Endothelial cell of umbilical vein (primary cell): ENCODE data around the gene UBE3A. TPM values are rescaled to one million over a fixed set of nuclear protein-coding genes. Genes with fewer than 3 reads are reported as not detected.
A peak's percentile ranks its signal among the peaks of the same experiment; 100 is the strongest.

ENCODE experiments used
- BruUV-seq: library from RNA; stranded (reverse); fragments of 400-500 nt; replicated peaks from 2 replicates; lab custom pipeline; 2021; lab: Mats Ljungman, UMichigan
- CTCF ChIA-PET: fragments of 300-600, 350-600 bp; sonication (Branson Sonifier 250); formaldehyde crosslinking; loops from one replicate; lab custom pipeline; 2021; ENCODE audit warnings: antibody characterized with exemption, inconsistent platforms; lab: Charles Lee
- POLR2A ChIA-PET: fragments of 300-600, 350-600 bp; sonication (Branson Sonifier 250); formaldehyde crosslinking; loops from one replicate; lab custom pipeline; 2021; ENCODE audit warnings: antibody characterized with exemption, inconsistent platforms; lab: Charles Lee
- DNase-seq: peaks from one replicate; pipeline ENCODE4 v3.0.0-alpha.2; 2011; ENCODE audit warnings: low read depth, low spot score
- FAIRE-seq: peaks from 2 replicates; lab custom pipeline; 2011; peaks lifted over from hg19 to GRCh38; lab: Jason Lieb, UNC
- H2AFZ ChIP-seq: 2 replicates; pipeline ENCODE4 v1.6.0; 2012; ENCODE audit warnings: low read depth, low read length, control low read depth, inconsistent platforms
- H3K27ac ChIP-seq: 2 replicates; pipeline ENCODE4 v1.5.1; 2011; ENCODE audit warnings: low read depth, mild to moderate bottlenecking, control low read depth, low read length, moderate library complexity; ENCODE audit not compliant: insufficient read depth
- H3K27me3 ChIP-seq, 2 experiments: 2 replicates each; pipeline versions ENCODE4 v1.6.0 to v1.6.1; 2011; ENCODE audit warnings: low read length in 2 of 2, mixed read lengths in 1 of 2; ENCODE audit not compliant: control insufficient read depth in 2 of 2, insufficient read depth in 2 of 2
- H3K36me3 ChIP-seq, 2 experiments: 2 replicates in 1 of 2; 3 replicates in 1 of 2; pipeline ENCODE4 v1.5.1; 2011; ENCODE audit warnings: low read length in 2 of 2, mild to moderate bottlenecking in 1 of 2, moderate library complexity in 1 of 2; ENCODE audit not compliant: control insufficient read depth in 2 of 2, insufficient read depth in 2 of 2; ENCODE audit errors: extremely low read depth in 1 of 2
- H3K4me1 ChIP-seq: 3 replicates; pipeline ENCODE4 v1.5.1; 2011; ENCODE audit warnings: mild to moderate bottlenecking, low read length; ENCODE audit not compliant: control insufficient read depth, insufficient read depth; ENCODE audit errors: extremely low read depth
- H3K4me2 ChIP-seq: 2 replicates; pipeline ENCODE4 v1.6.1; 2011; ENCODE audit warnings: low read length, control low read depth, mixed read lengths; ENCODE audit not compliant: insufficient read depth
- H3K4me3 ChIP-seq, 3 experiments: fragments of 200-600 bp in 1 of 3; sonication (generic), shearing (Covaris generic) in 1 of 3; replicated peaks in 1 of 3; 2 replicates each; pipeline ENCODE4 v1.5.1; 2011 to 2016; ENCODE audit warnings: control low read depth in 3 of 3, low read length in 3 of 3, mild to moderate bottlenecking in 2 of 3, inconsistent platforms in 1 of 3, low read depth in 1 of 3, moderate library complexity in 1 of 3; ENCODE audit not compliant: insufficient read depth in 1 of 3
- H3K79me2 ChIP-seq: 2 replicates; pipeline ENCODE4 v1.6.0; 2012; ENCODE audit warnings: low read length, inconsistent platforms; ENCODE audit not compliant: control insufficient read depth, insufficient read depth
- H3K9ac ChIP-seq: replicated peaks from 2 replicates; pipeline ENCODE3; 2011; ENCODE audit warnings: low read length, control low read depth; ENCODE audit not compliant: insufficient read depth; ENCODE audit errors: extremely low read depth
- H3K9me1 ChIP-seq: replicated peaks from 3 replicates; pipeline ENCODE4 v1.6.0; 2011; ENCODE audit warnings: mild to moderate bottlenecking, low read length; ENCODE audit not compliant: control insufficient read depth, insufficient read depth; ENCODE audit errors: extremely low read depth
- H3K9me3 ChIP-seq: replicated peaks from 2 replicates; pipeline ENCODE4 v1.5.1; 2012; ENCODE audit warnings: low read length, inconsistent platforms; ENCODE audit not compliant: control insufficient read depth, insufficient read depth
- H4K20me1 ChIP-seq: replicated peaks from 2 replicates; pipeline ENCODE3; 2011; ENCODE audit warnings: mild to moderate bottlenecking, low read length; ENCODE audit not compliant: control insufficient read depth, insufficient read depth; ENCODE audit errors: extremely low read depth
- EZH2 ChIP-seq: IDR thresholded peaks from 2 replicates; pipeline ENCODE4 v1.6.1; 2012; ENCODE audit warnings: borderline replicate concordance, low read depth, mild to moderate bottlenecking, moderate library complexity, low read length, inconsistent platforms; ENCODE audit not compliant: severe bottlenecking
- FOS ChIP-seq: IDR thresholded peaks from 2 replicates; pipeline ENCODE4 v1.6.1; 2011; ENCODE audit warnings: mild to moderate bottlenecking, low read length, moderate library complexity, borderline replicate concordance; ENCODE audit not compliant: insufficient read depth
- GATA2 ChIP-seq: IDR thresholded peaks from 2 replicates; pipeline ENCODE4 v1.7.0; 2011; ENCODE audit warnings: low read depth, mild to moderate bottlenecking, moderate library complexity, mixed read lengths, low read length; ENCODE audit not compliant: insufficient read length, insufficient read depth
- JUN ChIP-seq: IDR thresholded peaks from 2 replicates; pipeline ENCODE4 v1.6.1; 2011; ENCODE audit warnings: borderline replicate concordance, low read depth; ENCODE audit not compliant: insufficient read length, insufficient read depth
- MYC ChIP-seq: IDR thresholded peaks from one replicate; pipeline ENCODE4 v1.6.1; 2011; ENCODE audit warnings: mild to moderate bottlenecking, low read depth, low read length
- POLR2A ChIP-seq: IDR thresholded peaks from 2 replicates; pipeline ENCODE4 v1.6.1; 2012; ENCODE audit warnings: low read depth, mild to moderate bottlenecking, control low read depth, low read length
- POLR2AphosphoS5 ChIP-seq: IDR thresholded peaks from 2 replicates; pipeline ENCODE4 v1.6.1; 2012; ENCODE audit warnings: low read depth, mild to moderate bottlenecking, control low read depth, low read length, moderate library complexity; ENCODE audit not compliant: insufficient read depth
- dilution Hi-C: fragments of 300-500 bp; cut with MboI; formaldehyde crosslinking; loops from one replicate; pipeline ENCODE4 v1.15.0; 2019; ENCODE audit warnings: low sequenced_read_pairs; ENCODE audit not compliant: extremely low pct_ligation_motif_present
- intact Hi-C: fragments of 100-400 bp; cut with micrococcal nuclease; formaldehyde crosslinking; loops from one replicate; pipeline ENCODE4 v1.10.0; 2022
- polyA plus RNA-seq, 4 experiments: library from polyadenylated mRNA; depleted of rRNA in 3 of 4; stranded (reverse) in 3 of 4; unstranded in 1 of 4; fragments of >200 nt; gene quantifications; 2 replicates each; pipeline versions ENCODE4 v1.2.1 to v1.2.3, GENCODE V29; 2011 to 2012; ENCODE audit warnings: missing spikeins in 1 of 4
- total RNA-seq: library from RNA; stranded (reverse); gene quantifications from 2 replicates; pipeline ENCODE4 v1.2.3, GENCODE V29; 2021
- TF ChIP-seq, protein P1 (sequence below): IDR thresholded peaks from 2 replicates; pipeline ENCODE4 v1.6.1; 2011; ENCODE audit not compliant: insufficient read depth, insufficient read length
- TF ChIP-seq, protein P2 (sequence below), 2 donors: IDR thresholded peaks; 1 replicate in 1 of 2; 2 replicates in 1 of 2; pipeline ENCODE4 v1.5.1; 2011; ENCODE audit warnings: low read length in 2 of 2, mild to moderate bottlenecking in 2 of 2, moderate library complexity in 2 of 2, control low read depth in 1 of 2, inconsistent platforms in 1 of 2, low read depth in 1 of 2; ENCODE audit not compliant: insufficient read depth in 1 of 2; ENCODE audit errors: extremely low read depth in 1 of 2

Gene UBE3A
- total and polyA plus RNA-seq, 2 donors (not counting 3 experiments of a cell fraction or from before 2014, with no cell fraction given): 8.5 to 69.3 TPM

DNA sequence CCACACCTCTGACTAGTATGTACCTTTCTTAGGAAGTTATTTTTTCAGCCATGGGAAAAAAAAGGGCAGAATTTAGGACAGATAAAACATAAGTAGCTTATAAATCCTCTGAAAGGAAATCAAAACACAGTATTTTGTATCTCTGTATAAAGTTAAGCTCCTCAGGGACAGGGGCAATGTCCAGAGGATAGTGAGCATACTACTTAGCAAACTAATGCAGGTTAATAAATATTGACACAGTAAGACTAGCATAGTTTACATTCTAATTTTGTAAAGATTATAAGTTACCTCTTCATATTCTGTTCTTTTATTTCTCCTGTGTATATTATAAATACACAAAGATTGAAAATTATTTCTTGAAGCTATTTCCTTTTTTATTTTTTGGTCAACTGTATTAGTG, 2.1 kb downstream of the UBE3A start:
- dilution Hi-C loops: no loop called here
- peak overlapping the region; percentile 98 for H3K9ac ChIP-seq
- peak overlapping the region in 2 of 3 experiments; percentile 10 to 85 for H3K4me3 ChIP-seq

DNA sequence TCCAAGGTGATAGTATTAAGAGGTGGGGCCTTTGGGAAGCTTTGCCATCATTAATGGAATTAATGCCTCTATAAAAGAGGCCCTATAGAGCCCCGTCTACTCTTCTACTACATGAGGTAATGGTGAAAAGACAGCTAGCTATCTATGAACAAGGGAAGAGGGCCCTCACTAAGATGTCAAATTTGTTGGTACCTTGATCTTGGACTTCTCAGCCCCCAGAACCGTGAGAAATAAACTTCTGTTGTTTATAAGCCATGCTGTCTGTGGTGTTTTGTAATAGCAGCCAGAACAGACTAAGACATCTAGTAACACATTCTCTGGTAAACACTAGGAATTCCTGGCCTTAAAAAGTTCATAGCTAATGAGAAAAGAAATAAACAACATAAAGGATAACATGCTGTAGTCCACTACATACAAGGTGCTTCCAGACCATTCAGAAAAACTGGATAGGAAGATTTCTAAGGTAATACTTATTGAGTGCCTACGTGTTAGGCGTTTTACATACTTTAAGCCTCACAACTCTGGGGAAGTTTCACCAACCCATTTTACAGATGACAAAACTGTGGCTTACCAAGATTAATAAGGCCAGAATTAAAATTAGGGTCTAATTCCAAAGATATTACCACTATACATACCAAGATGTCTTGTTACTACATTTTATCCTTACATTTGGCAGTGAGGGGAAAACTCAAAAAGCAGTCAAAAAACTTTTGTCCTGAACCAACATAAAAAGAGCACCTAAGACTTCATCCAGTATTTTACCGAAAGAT, 3.2 kb downstream of the UBE3A start:
- no peak for FAIRE-seq
- BruUV-seq: no TSS peak
- no peaks in the 10 kb centered on the region for H3K27me3 ChIP-seq
- H3K36me3 ChIP-seq: no peaks in the 10 kb centered on the region
- peaks cover 12% of the 10 kb centered on the region for H4K20me1 ChIP-seq
- DNase-seq: no peak
- H3K27ac ChIP-seq: no peak overlapping the region
- H3K9me3 ChIP-seq: no peaks in the 10 kb centered on the region
- no peak overlapping the region for H3K9ac ChIP-seq
- H3K9me1 ChIP-seq: no peaks in the 10 kb centered on the region
- dilution Hi-C loops: no loop called here
- peaks cover 81% of the 10 kb centered on the region for H3K79me2 ChIP-seq
- peaks cover 16% of the 10 kb centered on the region for H3K4me1 ChIP-seq
- intact Hi-C loops: no loop called here
- no peak for TF ChIP-seq JUN
- TF ChIP-seq EZH2: no peak
- TF ChIP-seq FOS: no peak
- TF ChIP-seq POLR2AphosphoS5: no peak
- TF ChIP-seq, protein P1, sequence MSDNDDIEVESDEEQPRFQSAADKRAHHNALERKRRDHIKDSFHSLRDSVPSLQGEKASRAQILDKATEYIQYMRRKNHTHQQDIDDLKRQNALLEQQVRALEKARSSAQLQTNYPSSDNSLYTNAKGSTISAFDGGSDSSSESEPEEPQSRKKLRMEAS: no peak
- TF ChIP-seq, protein P2, sequence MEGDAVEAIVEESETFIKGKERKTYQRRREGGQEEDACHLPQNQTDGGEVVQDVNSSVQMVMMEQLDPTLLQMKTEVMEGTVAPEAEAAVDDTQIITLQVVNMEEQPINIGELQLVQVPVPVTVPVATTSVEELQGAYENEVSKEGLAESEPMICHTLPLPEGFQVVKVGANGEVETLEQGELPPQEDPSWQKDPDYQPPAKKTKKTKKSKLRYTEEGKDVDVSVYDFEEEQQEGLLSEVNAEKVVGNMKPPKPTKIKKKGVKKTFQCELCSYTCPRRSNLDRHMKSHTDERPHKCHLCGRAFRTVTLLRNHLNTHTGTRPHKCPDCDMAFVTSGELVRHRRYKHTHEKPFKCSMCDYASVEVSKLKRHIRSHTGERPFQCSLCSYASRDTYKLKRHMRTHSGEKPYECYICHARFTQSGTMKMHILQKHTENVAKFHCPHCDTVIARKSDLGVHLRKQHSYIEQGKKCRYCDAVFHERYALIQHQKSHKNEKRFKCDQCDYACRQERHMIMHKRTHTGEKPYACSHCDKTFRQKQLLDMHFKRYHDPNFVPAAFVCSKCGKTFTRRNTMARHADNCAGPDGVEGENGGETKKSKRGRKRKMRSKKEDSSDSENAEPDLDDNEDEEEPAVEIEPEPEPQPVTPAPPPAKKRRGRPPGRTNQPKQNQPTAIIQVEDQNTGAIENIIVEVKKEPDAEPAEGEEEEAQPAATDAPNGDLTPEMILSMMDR (IDR thresholded peaks at IDR 0.05; ENCODE audit: extremely low read depth in 1 of 2, insufficient read depth in 1 of 2, low read depth in 1 of 2, low read length in 2 of 2): no peak
- TF ChIP-seq GATA2: no peak
- TF ChIP-seq MYC: no peak
- no peak for TF ChIP-seq POLR2A
- no peak overlapping the region for H3K4me3 ChIP-seq
- POLR2A ChIA-PET: no interaction called here
- H2AFZ ChIP-seq: no peak overlapping the region
- CTCF ChIA-PET: no interaction called here
- H3K4me2 ChIP-seq: no peak overlapping the region

More for the DNA sequence above, 2.1 kb downstream of the UBE3A start:
- peak overlapping the region; percentile 89 for H3K4me2 ChIP-seq
- peaks cover 12% of the 10 kb centered on the region for H4K20me1 ChIP-seq
- H2AFZ ChIP-seq: no peak overlapping the region
- intact Hi-C loops: no loop called here
- H3K79me2 ChIP-seq: peaks cover 70% of the 10 kb centered on the region
- no peak for DNase-seq
- ChIA-PET POLR2A (no interaction called here), CTCF (no interaction called here)
- H3K36me3 ChIP-seq: no peaks in the 10 kb centered on the region
- TF ChIP-seq FOS: no peak
- no peak for TF ChIP-seq JUN
- no peak for TF ChIP-seq GATA2
- no peak for TF ChIP-seq EZH2
- H3K9me3 ChIP-seq: no peaks in the 10 kb centered on the region
- H3K9me1 ChIP-seq: no peaks in the 10 kb centered on the region
- H3K27me3 ChIP-seq: no peaks in the 10 kb centered on the region
- FAIRE-seq: no peak
- peaks cover 16% of the 10 kb centered on the region for H3K4me1 ChIP-seq
- H3K27ac ChIP-seq: no peak overlapping the region
- BruUV-seq: no TSS peak
